C1 segment of cervical spinal cord (tissue), 14 donors: ENCODE results near the gene LMOD1.
A peak's percentile ranks its signal among the peaks of the same experiment; 100 is the strongest.
"Not testable (repeated sequence)": the region's sequence is repeated elsewhere in the genome, so short reads cannot be mapped to it uniquely, and the experiment has no call there.

Source experiments
- DNase-seq, 14 donors: peaks; one replicate each; lab custom pipeline; 2025; lab: John Stamatoyannopoulos, UW

The LMOD1 gene

GRCh38 chr1:201870397-201870796, 76.0 kb downstream of the LMOD1 start:
- no peak for DNase-seq

- DNase-seq = no peak
Observed at GRCh38 chr1:201861448-201861847, 84.9 kb downstream of the LMOD1 start.

- no peak for DNase-seq
Observed at GRCh38 chr1:201859424-201859823, 86.9 kb downstream of the LMOD1 start.

- DNase-seq = not testable (repeated sequence)
Observed at GRCh38 chr1:201856722-201857121, 89.6 kb downstream of the LMOD1 start.

- no peak for DNase-seq
Observed at GRCh38 chr1:201851949-201852348, 94.4 kb downstream of the LMOD1 start.

- peak in 1 of 14 donors; percentile 19 for DNase-seq
Observed at GRCh38 chr1:201850053-201850397, 96.3 kb downstream of the LMOD1 start.

- DNase-seq = no peak
Observed at GRCh38 chr1:201849372-201850052, 96.8 kb downstream of the LMOD1 start.

- no peak for DNase-seq
Observed at GRCh38 chr1:201848230-201848629, 98.1 kb downstream of the LMOD1 start.

GRCh38 chr1:201847150-201847549, 99.2 kb downstream of the LMOD1 start:
- peak in 1 of 14 donors; percentile 39 for DNase-seq
